ENCODE results near the gene METRN. TPM values are rescaled to one million over a fixed set of nuclear protein-coding genes. Genes with fewer than 3 reads are reported as not detected.

Gene METRN
- polyA plus RNA-seq, 2 of the 4 experiments (the other 2 are of a cell fraction) = 41.0 to 82.2 TPM

- TF ChIP-seq FOXS1 (CRISPR knock-in tag; IDR thresholded peaks at IDR 0.05) (no peak), ZFP36 (IDR thresholded peaks at IDR 0.05; ENCODE audit: borderline replicate concordance, partially characterized antibody) (no peak), HDAC2 (IDR thresholded peaks at IDR 0.05) (no peak), ATOH8 (CRISPR knock-in tag; IDR thresholded peaks at IDR 0.05; ENCODE audit: low read depth) (no peak), RFX5 (IDR thresholded peaks at IDR 0.05) (no peak), KDM1A (IDR thresholded peaks at IDR 0.05; ENCODE audit: low read depth) (no peak), HMGXB4 (CRISPR knock-in tag; IDR thresholded peaks at IDR 0.05; ENCODE audit: borderline replicate concordance) (no peak), ELK1 (IDR thresholded peaks at IDR 0.05; ENCODE audit: low read depth, low read length) (no peak), TFCP2L1 (CRISPR knock-in tag; IDR thresholded peaks at IDR 0.05) (no peak), E2F6 (IDR thresholded peaks at IDR 0.05; ENCODE audit: borderline replicate concordance, low read depth) (no peak), ZSCAN20 (CRISPR knock-in tag; IDR thresholded peaks at IDR 0.05) (no peak), RARB (CRISPR knock-in tag; IDR thresholded peaks at IDR 0.05) (no peak), KDM5A (IDR thresholded peaks at IDR 0.05) (no peak), JUNB (IDR thresholded peaks at IDR 0.05) (no peak)
- no peak for DNase-seq (ENCODE audit: low read depth in 1 of 2, low spot score in 1 of 2)
- FAIRE-seq = no peak
- Histone ChIP-seq H3K27ac (peak overlapping the region; percentile 25 to 99; a peak in 4 of 6 replicates), H3K9me3 (no peaks in the 10 kb centered on the region), H3K4me2 (peak overlapping the region; percentile 40; the same call in 1 of the 3 replicates), H3K4me3 (no peak overlapping the region), H3K4me1 (peaks cover 64% of the 10 kb centered on the region)
- ATAC-seq = no peak
- ChIA-PET POLR2A (interaction anchor here (1.3 to 1.5 kb wide), 2 partner anchors 9 to 11 kb away, joined by 4 to 7 read pairs; no protein-coding TSS in a partner anchor), CTCF (interaction anchor here (0.7 to 25.1 kb wide), 14 partner anchors 8 to 345 kb away, joined by 3 to 656 read pairs (median 8); partner anchors contain the start of genes ANTKMT, CCDC78, CHTF18 and CIAO3)
- 81% methylated on average over 17 of the region's 21 CpGs for WGBS (ENCODE audit: missing lambda C conversion rate)
Measured at GRCh38 chr16:710500-711075, 4.3 kb upstream of the METRN start.

GRCh38 chr16:711084-711483, 3.8 kb upstream of the METRN start:
- DNase-seq (ENCODE audit: low read depth in 1 of 2, low spot score in 1 of 2) = no peak
- POLR2A ChIA-PET = no interaction called here
- CTCF ChIA-PET = interaction anchor here (0.7 to 25.1 kb wide), 12 partner anchors 9 to 345 kb away, joined by 3 to 656 read pairs (median 10); partner anchors contain the start of genes ANTKMT, CCDC78, CHTF18 and CIAO3

GRCh38 chr16:711548-712320, 3.2 kb upstream of the METRN start:
- peaks cover 62% of the 10 kb centered on the region for H3K4me1 ChIP-seq
- DNase-seq (ENCODE audit: low read depth in 1 of 2, low spot score in 1 of 2) = peak in 1 of 2 experiments; percentile 81
- TF ChIP-seq JUNB (IDR thresholded peaks at IDR 0.05) (no peak), CBX2 (IDR thresholded peaks at IDR 0.05; ENCODE audit: borderline replicate concordance, low read depth) (no peak), ZC3H11A (IDR thresholded peaks at IDR 0.05) (no peak), E2F6 (IDR thresholded peaks at IDR 0.05; ENCODE audit: borderline replicate concordance, low read depth) (no peak; the same call in 1 of the 2 replicates), RAD21 (conservative IDR thresholded peaks at IDR 0.05 in 1 of 2, IDR thresholded peaks at IDR 0.05 in 1 of 2) (peak; percentile 85 to 86), CHD4 (IDR thresholded peaks at IDR 0.05; ENCODE audit: borderline replicate concordance) (no peak), HOXA7 (CRISPR knock-in tag; IDR thresholded peaks at IDR 0.05) (no peak), TFCP2L1 (CRISPR knock-in tag; IDR thresholded peaks at IDR 0.05) (no peak), MAZ (IDR thresholded peaks at IDR 0.05; ENCODE audit: borderline replicate concordance, low read depth, low read length) (0 out of 2 replicates have a peak, but pooled peaks have one; percentile 48), MAX (IDR thresholded peaks at IDR 0.05) (peak; percentile 57), ESRRA (IDR thresholded peaks at IDR 0.05; ENCODE audit: borderline replicate concordance, low read length) (no peak), HDAC2 (IDR thresholded peaks at IDR 0.05) (no peak), CBX8 (IDR thresholded peaks at IDR 0.05) (no peak)

More at GRCh38 chr16:711084-711483, 3.8 kb upstream of the METRN start:
- WGBS (ENCODE audit: missing lambda C conversion rate) = 63% methylated on average over 12 of the region's 12 CpGs
- Histone ChIP-seq H3K4me2 (peak overlapping the region; percentile 70), H3K27ac (peak overlapping the region; percentile 86 to 99; a peak in 5 of 6 replicates), H3K9me3 (no peaks in the 10 kb centered on the region), H3K4me3 (no peak overlapping the region), H3K4me1 (peaks cover 62% of the 10 kb centered on the region)
- ATAC-seq (no peak), FAIRE-seq (no peak)
- TF ChIP-seq GATA3 (IDR thresholded peaks at IDR 0.05; ENCODE audit: borderline replicate concordance) (no peak), KDM1A (IDR thresholded peaks at IDR 0.05; ENCODE audit: low read depth) (peak; percentile 72; the same call in 1 of the 2 replicates)

More at GRCh38 chr16:711548-712320, 3.2 kb upstream of the METRN start:
- POLR2A ChIA-PET = interaction anchor here (1.0 to 2.1 kb wide), 4 partner anchors 9 to 16 kb away, joined by 3 to 33 read pairs (median 4); partner anchors contain the start of genes ANTKMT and CCDC78
- peak; percentile 10 to 63; a peak in 4 of 6 replicates for ATAC-seq
- peak overlapping the region; percentile 70 for H3K4me2 ChIP-seq
- H3K4me3 ChIP-seq = no peak overlapping the region
- no peak for FAIRE-seq
- CTCF ChIA-PET = interaction anchor here (0.5 to 25.1 kb wide), 27 partner anchors 9 to 387 kb away, joined by 3 to 656 read pairs (median 6); partner anchors contain the start of genes ANTKMT, CCDC78, CHTF18 and CIAO3
- WGBS (ENCODE audit: missing lambda C conversion rate) = 7% methylated on average over 25 of the region's 25 CpGs
- peak overlapping the region; percentile 86 to 99 for H3K27ac ChIP-seq
- H3K9me3 ChIP-seq = no peaks in the 10 kb centered on the region
